H4 (cell line): ENCODE data around the gene OXSR1. TPM values are rescaled to one million over a fixed set of nuclear protein-coding genes. Genes with fewer than 3 reads are reported as not detected.
"Not testable (repeated sequence)": the region's sequence is repeated elsewhere in the genome, so short reads cannot be mapped to it uniquely, and the experiment has no call there.

ENCODE experiments used
- DNase-seq: peaks from one replicate; pipeline ENCODE4 v3.0.0-alpha.2; 2015; ENCODE audit warnings: low spot score
- total RNA-seq: library from RNA; depleted of rRNA; stranded (reverse); fragments of >200 nt; shearing (Covaris generic); gene quantifications from 2 replicates; pipeline ENCODE4 v1.2.3, GENCODE V29; 2014

The OXSR1 gene
- total RNA-seq, 1 experiment from 2014 or later, result 13.7 TPM

GRCh38 chr3:38141952-38142273 lies 23.4 kb upstream of the OXSR1 start:
- DNase-seq, result no peak

- DNase-seq, result no peak
These were observed 22.4 kb upstream of the OXSR1 start for GRCh38 chr3:38142959-38143358.

GRCh38 chr3:38143511-38143910 lies 21.8 kb upstream of the OXSR1 start:
- DNase-seq, result no peak

GRCh38 chr3:38146504-38146903 lies 18.8 kb upstream of the OXSR1 start:
- DNase-seq, result no peak

- no peak for DNase-seq
These were observed 17.9 kb upstream of the OXSR1 start for GRCh38 chr3:38147421-38147820.

- DNase-seq, result no peak
These were observed 16.9 kb upstream of the OXSR1 start for GRCh38 chr3:38148311-38148882.

GRCh38 chr3:38149708-38150107 lies 15.6 kb upstream of the OXSR1 start:
- no peak for DNase-seq

GRCh38 chr3:38150780-38151528 lies 14.4 kb upstream of the OXSR1 start:
- no peak for DNase-seq

- DNase-seq, result no peak
These were observed 13.6 kb upstream of the OXSR1 start for GRCh38 chr3:38151667-38152265.

GRCh38 chr3:38152609-38153008 lies 12.7 kb upstream of the OXSR1 start:
- no peak for DNase-seq

GRCh38 chr3:38153221-38153620 lies 12.1 kb upstream of the OXSR1 start:
- DNase-seq, result no peak

- DNase-seq, result peak; percentile 18
These were observed 11.3 kb upstream of the OXSR1 start for GRCh38 chr3:38154033-38154494.

GRCh38 chr3:38154625-38155255 lies 10.6 kb upstream of the OXSR1 start:
- no peak for DNase-seq

- DNase-seq, result no peak
These were observed 9.5 kb upstream of the OXSR1 start for GRCh38 chr3:38155825-38156224.

GRCh38 chr3:38157117-38157516 lies 8.2 kb upstream of the OXSR1 start:
- no peak for DNase-seq

- DNase-seq, result no peak
These were observed 7.7 kb upstream of the OXSR1 start for GRCh38 chr3:38157595-38157994.

GRCh38 chr3:38158472-38158871 lies 6.9 kb upstream of the OXSR1 start:
- no peak for DNase-seq

GRCh38 chr3:38160704-38161103 lies 4.6 kb upstream of the OXSR1 start:
- not testable (repeated sequence) for DNase-seq

- DNase-seq, result no peak
These were observed 2.1 kb upstream of the OXSR1 start for GRCh38 chr3:38163117-38163840.

- no peak for DNase-seq
These were observed 1.3 kb upstream of the OXSR1 start for GRCh38 chr3:38163841-38164642.

GRCh38 chr3:38164643-38164951 lies 740 bp upstream of the OXSR1 start:
- DNase-seq, result no peak
